SJSA1 (cell line): ENCODE data around the gene CLK2. TPM values are rescaled to one million over a fixed set of nuclear protein-coding genes. Genes with fewer than 3 reads are reported as not detected.

ENCODE experiments used
- DNase-seq, 2 experiments: peaks; one replicate each; pipeline ENCODE4 v3.0.0-alpha.2; 2015 to 2020; ENCODE audit warnings: low spot score in 2 of 2, low read depth in 1 of 2
- H3K27ac ChIP-seq: fragments of 250-450 bp; sonication (Bioruptor Pico); 2 replicates; pipeline ENCODE4 v1.5.1; 2020; ENCODE audit warnings: mild to moderate bottlenecking, moderate library complexity
- H3K27me3 ChIP-seq: fragments of 250-450 bp; sonication (Bioruptor Pico); replicated peaks from 2 replicates; pipeline ENCODE4 v1.5.1; 2020; ENCODE audit warnings: mild to moderate bottlenecking, moderate library complexity
- H3K36me3 ChIP-seq: fragments of 250-450 bp; sonication (Bioruptor Pico); 2 replicates; pipeline ENCODE4 v1.5.1; 2020; ENCODE audit warnings: mild to moderate bottlenecking
- H3K4me1 ChIP-seq: fragments of 250-450 bp; sonication (Bioruptor Pico); replicated peaks from 2 replicates; pipeline ENCODE4 v1.6.1; 2021; ENCODE audit warnings: mild to moderate bottlenecking
- H3K4me3 ChIP-seq: fragments of 250-450 bp; sonication (Bioruptor Pico); 2 replicates; pipeline ENCODE4 v1.5.1; 2020; ENCODE audit warnings: mild to moderate bottlenecking
- H3K9me3 ChIP-seq: fragments of 250-450 bp; sonication (Bioruptor Pico); replicated peaks from 2 replicates; pipeline ENCODE4 v1.5.1; 2020; ENCODE audit warnings: mild to moderate bottlenecking
- total RNA-seq: library from RNA; depleted of rRNA; stranded (reverse); fragments of >200 nt; shearing (Covaris generic); gene quantifications from 2 replicates; pipeline ENCODE4 v1.2.3, GENCODE V29; 2014

The CLK2 gene
- total RNA-seq, 1 experiment from 2014 or later: 13.7 TPM

DNA sequence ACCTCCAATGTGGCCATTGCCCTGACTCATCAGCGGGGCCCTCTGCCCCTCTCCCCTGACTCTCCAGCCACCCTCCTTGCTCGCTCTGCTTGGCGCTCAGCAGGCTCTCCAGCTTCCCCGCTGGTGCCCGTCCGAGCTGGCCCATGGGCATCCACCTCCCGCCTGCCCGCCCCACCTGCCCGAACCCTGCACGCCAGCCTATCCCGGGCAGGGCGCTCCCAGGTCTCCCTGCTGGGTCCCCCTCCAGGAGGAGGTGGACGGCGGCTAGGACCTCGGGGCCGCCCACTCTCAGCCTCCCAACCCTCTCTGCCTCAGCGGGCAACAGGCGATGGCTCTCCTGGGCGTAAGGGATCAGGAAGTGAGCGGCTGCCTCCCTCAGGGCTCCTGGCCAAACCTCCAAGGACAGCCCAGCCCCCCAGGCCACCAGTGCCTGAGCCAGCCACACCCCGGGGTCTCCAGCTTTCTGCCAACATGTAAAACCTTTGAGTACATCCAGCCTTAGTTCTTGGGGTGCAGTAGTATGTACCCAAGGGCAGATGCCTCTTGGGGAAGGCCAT, 14.8 kb upstream of the CLK2 start:
- Histone ChIP-seq H3K27ac (no peak overlapping the region), H3K36me3 (no peaks in the 10 kb centered on the region), H3K9me3 (no peaks in the 10 kb centered on the region), H3K4me1 (no peaks in the 10 kb centered on the region), H3K4me3 (no peak overlapping the region), H3K27me3 (peaks cover 4% of the 10 kb centered on the region; the same call in 1 of the 2 replicates)
- DNase-seq: no peak

DNA sequence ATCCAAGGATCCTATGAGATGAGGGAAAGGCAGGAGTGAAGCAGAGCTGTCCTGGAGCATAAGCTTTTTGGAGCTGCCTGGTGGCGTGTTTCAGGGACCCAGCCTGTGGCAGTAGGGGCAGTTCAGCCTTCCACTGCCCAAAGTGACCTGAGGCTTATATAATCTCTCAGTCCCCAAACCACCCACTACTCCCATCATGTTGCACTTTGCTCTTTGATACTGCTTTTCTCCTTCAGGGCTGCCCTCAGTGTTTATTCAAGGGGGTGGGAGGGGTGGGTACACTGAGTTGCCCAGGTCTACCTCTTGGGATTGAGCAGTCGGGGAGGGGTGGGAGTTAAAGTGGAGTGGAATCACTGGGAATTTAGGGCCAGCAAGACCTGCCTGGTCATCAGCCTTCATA, 13.2 kb upstream of the CLK2 start:
- no peak overlapping the region for H3K4me3 ChIP-seq
- H3K36me3 ChIP-seq: no peaks in the 10 kb centered on the region
- no peaks in the 10 kb centered on the region for H3K4me1 ChIP-seq
- H3K9me3 ChIP-seq: no peaks in the 10 kb centered on the region
- H3K27ac ChIP-seq: no peak overlapping the region
- H3K27me3 ChIP-seq: no peaks in the 10 kb centered on the region
- DNase-seq: no peak

DNA sequence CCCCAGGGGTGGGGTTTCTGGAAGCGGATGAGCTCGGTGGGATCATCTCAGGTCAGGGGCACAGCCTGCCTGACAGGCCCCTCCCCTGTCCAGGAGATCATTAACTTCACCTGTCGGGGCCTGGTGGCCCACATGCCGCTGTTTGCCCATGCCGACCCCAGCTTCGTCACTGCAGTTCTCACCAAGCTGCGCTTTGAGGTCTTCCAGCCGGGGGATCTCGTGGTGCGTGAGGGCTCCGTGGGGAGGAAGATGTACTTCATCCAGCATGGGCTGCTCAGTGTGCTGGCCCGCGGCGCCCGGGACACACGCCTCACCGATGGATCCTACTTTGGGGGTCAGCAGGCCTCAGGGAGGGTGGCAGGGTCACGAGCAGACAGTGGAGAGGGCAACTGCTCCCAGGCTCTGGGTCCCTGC, 12.3 kb upstream of the CLK2 start:
- Histone ChIP-seq H3K9me3 (no peaks in the 10 kb centered on the region), H3K27me3 (no peaks in the 10 kb centered on the region), H3K4me3 (no peak overlapping the region), H3K4me1 (no peaks in the 10 kb centered on the region), H3K36me3 (no peaks in the 10 kb centered on the region), H3K27ac (no peak overlapping the region)
- DNase-seq: no peak

DNA sequence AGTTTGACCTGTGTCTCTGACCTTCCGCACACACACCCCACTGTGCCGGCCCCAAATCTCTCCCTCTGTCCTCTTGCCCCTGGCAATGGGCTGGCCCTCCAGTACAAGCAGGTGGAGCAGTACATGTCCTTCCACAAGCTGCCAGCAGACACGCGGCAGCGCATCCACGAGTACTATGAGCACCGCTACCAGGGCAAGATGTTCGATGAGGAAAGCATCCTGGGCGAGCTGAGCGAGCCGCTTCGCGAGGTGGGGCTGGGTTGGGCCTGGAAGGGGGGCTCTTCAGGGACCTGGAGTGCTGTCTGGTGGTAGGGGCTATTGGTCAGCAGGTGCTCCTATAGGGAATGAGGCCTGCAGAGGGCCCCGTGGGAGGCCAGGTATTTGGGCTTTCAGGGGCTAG, 11.8 kb upstream of the CLK2 start:
- Histone ChIP-seq H3K4me1 (no peaks in the 10 kb centered on the region), H3K27me3 (no peaks in the 10 kb centered on the region), H3K4me3 (no peak overlapping the region), H3K27ac (no peak overlapping the region), H3K36me3 (no peaks in the 10 kb centered on the region), H3K9me3 (no peaks in the 10 kb centered on the region)
- no peak for DNase-seq

DNA sequence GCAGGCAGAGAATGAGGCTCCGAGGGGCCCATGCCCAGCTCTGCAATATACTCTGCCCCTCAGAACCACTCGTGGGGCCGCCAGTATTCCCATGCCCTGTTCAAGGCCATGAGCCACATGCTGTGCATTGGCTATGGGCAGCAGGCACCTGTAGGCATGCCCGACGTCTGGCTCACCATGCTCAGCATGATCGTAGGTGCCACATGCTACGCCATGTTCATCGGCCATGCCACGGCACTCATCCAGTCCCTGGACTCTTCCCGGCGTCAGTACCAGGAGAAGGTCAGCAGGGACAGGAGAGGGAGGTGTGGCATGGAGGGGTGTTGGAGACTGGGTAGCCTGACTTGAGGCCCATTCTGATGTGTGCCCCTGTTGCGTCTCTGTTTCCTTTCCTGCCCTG, 11.2 kb upstream of the CLK2 start:
- Histone ChIP-seq H3K27ac (no peak overlapping the region), H3K9me3 (no peaks in the 10 kb centered on the region), H3K36me3 (no peaks in the 10 kb centered on the region), H3K4me1 (peaks cover under 1% of the 10 kb centered on the region; the same call in 1 of the 2 replicates), H3K4me3 (no peak overlapping the region), H3K27me3 (no peaks in the 10 kb centered on the region)
- DNase-seq: no peak

DNA sequence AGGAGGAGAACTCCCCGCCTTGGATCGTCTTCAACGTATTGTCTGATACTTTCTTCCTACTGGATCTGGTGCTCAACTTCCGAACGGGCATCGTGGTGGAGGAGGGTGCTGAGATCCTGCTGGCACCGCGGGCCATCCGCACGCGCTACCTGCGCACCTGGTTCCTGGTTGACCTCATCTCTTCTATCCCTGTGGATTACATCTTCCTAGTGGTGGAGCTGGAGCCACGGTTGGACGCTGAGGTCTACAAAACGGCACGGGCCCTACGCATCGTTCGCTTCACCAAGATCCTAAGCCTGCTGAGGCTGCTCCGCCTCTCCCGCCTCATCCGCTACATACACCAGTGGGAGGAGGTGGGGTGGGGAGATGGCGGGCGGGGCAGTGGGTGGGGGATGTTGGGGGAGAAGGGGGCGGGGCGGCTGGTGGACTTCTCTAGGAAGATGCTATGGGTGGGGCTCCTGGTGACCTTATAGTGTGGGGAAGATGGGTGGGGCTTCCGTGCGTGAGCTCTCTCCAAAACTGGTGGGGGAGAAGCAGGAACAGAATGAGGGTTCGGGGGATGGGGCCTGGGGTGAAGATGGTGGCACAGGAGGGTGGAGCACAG, 9.3 kb upstream of the CLK2 start:
- Histone ChIP-seq H3K27ac (no peak overlapping the region), H3K36me3 (no peaks in the 10 kb centered on the region), H3K27me3 (no peaks in the 10 kb centered on the region), H3K9me3 (no peaks in the 10 kb centered on the region), H3K4me3 (no peak overlapping the region), H3K4me1 (peaks cover 17% of the 10 kb centered on the region)
- no peak for DNase-seq

DNA sequence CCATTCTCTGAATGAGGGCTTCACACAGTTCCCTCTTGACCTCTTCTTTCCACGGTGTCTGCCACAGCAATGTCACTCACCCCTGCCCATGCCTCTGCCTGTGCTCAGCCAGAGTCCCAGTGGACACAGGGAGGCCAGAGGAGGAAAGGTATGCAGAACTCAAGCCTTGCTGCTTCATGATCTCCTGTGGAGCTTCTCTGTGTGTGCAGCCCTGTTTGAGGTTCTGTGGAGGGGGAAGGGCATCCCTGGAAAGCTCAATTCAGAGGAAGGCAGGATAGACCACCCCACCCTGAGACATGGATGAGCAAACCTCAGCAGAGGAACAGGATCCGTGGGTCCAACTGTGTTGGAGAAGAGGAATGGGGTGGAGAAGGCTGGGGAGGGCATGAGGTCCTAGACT, 6.0 kb upstream of the CLK2 start:
- Histone ChIP-seq H3K36me3 (no peaks in the 10 kb centered on the region), H3K27me3 (no peaks in the 10 kb centered on the region), H3K9me3 (no peaks in the 10 kb centered on the region), H3K4me3 (no peak overlapping the region), H3K27ac (no peak overlapping the region), H3K4me1 (peaks cover 25% of the 10 kb centered on the region)
- no peak for DNase-seq

DNA sequence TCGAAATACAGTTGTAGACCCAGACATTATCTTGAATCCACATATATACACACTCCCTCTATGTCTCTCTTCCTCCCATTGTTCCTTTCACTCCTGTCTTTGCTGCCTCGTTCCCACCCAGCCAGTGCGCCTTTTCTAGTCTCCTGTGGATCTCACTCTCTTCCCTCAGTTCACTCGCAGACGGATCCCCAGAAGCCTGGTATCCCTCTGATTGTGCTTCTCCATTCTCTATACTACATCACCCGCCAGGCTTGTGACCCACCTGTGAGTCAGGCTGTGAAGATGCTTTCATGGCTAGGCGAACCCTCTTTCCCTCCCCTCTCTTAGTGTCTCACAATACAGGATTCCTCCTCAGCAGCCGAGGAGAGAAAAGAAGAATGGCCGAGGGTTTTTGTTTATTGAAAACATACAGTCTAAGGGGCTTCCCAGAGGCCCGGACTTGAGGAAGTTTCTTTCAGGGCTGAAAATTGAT, 5.4 kb upstream of the CLK2 start:
- DNase-seq: no peak

DNA sequence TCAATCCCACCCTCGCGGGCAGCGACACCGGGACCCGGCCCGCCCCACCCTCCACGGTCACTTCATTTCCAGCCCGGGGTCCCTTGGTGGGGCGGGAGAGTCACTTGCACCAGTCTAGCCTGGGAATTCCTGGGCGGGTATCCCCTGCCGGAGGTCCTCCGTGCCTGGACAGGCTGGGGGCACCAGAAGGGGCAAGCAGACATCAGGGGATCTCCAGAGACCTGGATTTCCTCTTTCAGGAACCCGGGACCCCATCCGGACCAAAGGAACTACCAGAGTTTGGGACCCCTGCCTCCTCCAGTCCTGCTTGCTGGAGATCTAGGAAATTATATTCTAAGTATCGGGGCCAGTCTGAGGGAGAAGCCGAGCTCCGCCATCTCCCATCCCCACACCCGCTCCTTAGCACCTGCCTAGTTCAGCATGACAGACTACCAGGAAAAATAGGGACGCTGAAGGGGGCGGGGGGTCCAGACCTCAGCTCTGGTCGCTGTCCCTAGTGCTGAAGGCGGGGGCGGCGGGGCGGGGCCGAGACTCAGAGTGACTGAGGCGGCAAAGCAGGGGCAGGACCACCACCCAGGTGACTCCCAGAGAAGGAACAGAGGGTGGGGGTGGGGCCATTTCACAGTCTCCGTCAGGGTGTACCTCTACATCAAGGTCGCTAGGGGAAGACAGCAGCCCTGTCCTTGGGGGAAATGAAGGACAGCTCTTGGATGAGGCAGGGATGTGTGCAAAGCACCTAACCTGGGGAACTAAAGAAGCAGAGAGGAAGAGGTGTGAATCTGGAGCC, 4.8 kb upstream of the CLK2 start:
- no peaks in the 10 kb centered on the region for H3K27me3 ChIP-seq
- H3K4me3 ChIP-seq: peak overlapping the region; percentile 60
- H3K4me1 ChIP-seq: peaks cover 31% of the 10 kb centered on the region
- no peak overlapping the region for H3K27ac ChIP-seq
- no peaks in the 10 kb centered on the region for H3K9me3 ChIP-seq
- H3K36me3 ChIP-seq: peaks cover under 1% of the 10 kb centered on the region; the same call in 1 of the 2 replicates
- peak in 1 of 2 experiments; percentile 25 for DNase-seq

More for the DNA sequence above, 5.4 kb upstream of the CLK2 start:
- Histone ChIP-seq H3K36me3 (no peaks in the 10 kb centered on the region), H3K9me3 (no peaks in the 10 kb centered on the region), H3K4me1 (peaks cover 28% of the 10 kb centered on the region), H3K27ac (no peak overlapping the region), H3K4me3 (no peak overlapping the region), H3K27me3 (no peaks in the 10 kb centered on the region)

DNA sequence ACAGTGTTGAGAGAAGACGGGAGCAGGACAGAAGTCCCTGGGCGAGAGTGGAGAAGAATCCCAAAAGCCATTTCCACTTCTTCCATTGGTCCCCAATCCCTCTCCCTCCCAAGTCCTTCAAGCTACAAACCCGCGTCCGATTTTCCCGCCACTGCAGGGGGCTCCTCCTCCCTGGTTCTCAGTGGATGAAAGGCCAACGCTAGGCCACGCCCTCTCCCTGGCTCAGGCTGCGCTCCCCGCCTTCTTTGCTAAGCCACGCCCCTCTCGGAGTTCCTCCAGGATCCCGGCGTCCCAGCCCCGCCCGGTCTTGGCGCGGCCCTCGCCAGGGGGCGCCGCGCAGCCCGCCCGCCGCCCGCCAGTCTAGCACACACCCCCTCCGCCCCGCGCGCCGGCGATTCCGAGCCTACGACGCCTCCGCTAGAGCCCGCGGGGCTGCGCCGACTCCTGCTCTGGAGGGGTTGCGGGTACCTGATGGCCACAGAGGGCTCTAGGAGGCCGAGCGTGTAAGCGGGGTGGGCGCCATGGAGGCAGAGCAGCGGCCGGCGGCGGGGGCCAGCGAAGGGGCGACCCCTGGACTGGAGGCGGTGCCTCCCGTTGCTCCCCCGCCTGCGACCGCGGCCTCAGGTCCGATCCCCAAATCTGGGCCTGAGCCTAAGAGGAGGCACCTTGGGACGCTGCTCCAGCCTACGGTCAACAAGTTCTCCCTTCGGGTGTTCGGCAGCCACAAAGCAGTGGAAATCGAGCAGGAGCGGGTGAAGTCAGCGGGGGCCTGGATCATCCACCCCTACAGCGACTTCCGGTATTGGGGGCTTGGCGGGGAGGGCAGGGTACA, 4.0 kb upstream of the CLK2 start, which contains the start of gene HCN3:
HCN3 (plus strand) TSS at position 394 of the 832 bp plus-strand sequence; CDS start at position 522, 128 bp downstream.
- peaks cover 7% of the 10 kb centered on the region for H3K36me3 ChIP-seq
- peaks cover 34% of the 10 kb centered on the region for H3K4me1 ChIP-seq
- H3K27ac ChIP-seq: no peak within 1 kb of the TSS
- H3K9me3 ChIP-seq: no peaks in the 10 kb centered on the region
- H3K4me3 ChIP-seq: peak within 1 kb of the TSS; percentile 60
- peak; percentile 94 to 98 for DNase-seq
- no peaks in the 10 kb centered on the region for H3K27me3 ChIP-seq

DNA sequence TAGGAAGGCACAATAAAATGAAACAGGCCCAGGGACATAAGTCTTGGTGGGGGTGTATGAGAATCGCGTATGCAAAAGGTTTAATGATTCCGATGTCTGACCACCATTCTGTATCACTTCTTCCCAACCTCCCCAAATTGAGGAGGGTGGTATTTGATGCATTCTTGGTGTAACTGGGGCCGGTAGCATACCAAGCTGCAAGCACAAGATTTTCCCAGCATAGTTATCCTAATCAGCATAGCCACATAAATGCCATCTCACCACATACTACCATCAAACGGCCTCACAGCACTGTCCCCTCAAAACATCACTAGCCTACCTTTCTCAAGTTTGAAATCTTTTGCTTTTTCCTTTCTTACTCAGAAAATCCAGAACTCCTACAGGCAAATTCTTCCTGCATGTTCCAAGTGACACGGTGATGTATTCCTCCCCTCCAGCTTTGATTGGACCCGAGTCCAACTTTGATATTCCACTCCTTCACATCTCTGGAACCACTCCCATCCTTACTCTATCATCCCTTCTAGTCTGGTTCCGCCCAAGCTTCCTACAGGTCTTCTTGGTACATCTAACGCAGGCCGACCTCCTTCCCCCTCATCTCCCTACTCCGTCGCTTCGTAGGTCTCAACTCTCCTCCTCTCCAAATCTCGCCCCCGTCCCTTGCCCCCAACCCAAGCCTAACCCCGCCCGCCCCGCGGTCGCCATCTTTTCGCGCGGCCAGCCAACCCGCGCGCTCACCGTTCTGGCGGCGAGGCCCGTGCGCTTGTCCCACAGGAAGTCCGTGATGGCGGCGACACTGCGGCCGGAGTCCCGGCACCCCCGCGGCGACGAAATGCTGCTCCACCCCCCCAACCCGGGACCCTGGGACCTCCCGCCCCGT, 600 bp downstream of the CLK2 start:
- Histone ChIP-seq H3K36me3 (peaks cover 51% of the 10 kb centered on the region), H3K4me1 (peaks cover 21% of the 10 kb centered on the region), H3K27me3 (no peaks in the 10 kb centered on the region), H3K4me3 (peak overlapping the region; percentile 58), H3K9me3 (no peaks in the 10 kb centered on the region), H3K27ac (peak overlapping the region; percentile 76)
- DNase-seq: peak; percentile 47 to 70

DNA sequence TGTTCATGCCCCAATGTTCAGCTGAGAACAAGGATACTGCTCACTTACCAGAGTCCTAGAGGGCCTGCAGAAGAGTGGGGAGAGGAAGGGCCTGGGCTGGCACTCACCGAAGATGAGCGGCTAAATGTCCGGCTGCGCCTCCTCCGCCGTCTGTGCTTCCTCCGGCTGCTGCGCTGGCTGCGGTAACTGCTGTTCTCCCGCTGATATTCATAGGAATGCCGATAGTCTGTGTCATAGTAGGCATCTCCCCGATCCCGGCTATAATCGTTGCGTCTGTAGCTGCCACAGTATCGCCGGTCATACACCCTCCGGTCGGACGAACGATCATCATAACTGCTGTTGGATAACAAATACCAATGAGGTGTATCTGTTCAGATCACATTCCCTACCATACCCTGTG, 3.9 kb downstream of the CLK2 start:
- Histone ChIP-seq H3K4me1 (peaks cover 13% of the 10 kb centered on the region), H3K9me3 (no peaks in the 10 kb centered on the region), H3K4me3 (no peak overlapping the region), H3K27ac (no peak overlapping the region), H3K36me3 (peaks cover 82% of the 10 kb centered on the region), H3K27me3 (no peaks in the 10 kb centered on the region)
- DNase-seq: no peak

DNA sequence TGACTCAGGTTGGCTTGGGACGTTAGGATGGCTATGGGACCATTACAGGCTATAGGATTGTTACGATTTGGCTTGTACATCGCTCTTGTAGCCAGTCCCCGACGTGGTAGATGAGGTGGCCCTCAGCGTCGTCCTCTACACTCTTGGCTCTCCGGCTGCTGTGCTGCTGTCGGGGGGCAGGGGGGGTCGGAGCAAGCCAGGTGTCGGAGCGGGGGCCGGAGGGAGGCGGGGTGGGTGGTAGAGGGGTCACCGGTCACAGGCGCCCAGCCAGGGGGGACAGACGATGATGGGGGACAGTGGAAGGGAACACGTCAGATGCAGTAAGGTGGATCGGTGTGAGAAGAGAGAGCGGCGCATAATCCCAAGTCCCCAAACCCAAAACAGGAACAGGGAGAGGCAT, 4.7 kb downstream of the CLK2 start:
- Histone ChIP-seq H3K36me3 (peaks cover 90% of the 10 kb centered on the region), H3K27ac (no peak overlapping the region), H3K4me3 (no peak overlapping the region), H3K9me3 (no peaks in the 10 kb centered on the region), H3K27me3 (no peaks in the 10 kb centered on the region), H3K4me1 (peaks cover 9% of the 10 kb centered on the region)
- no peak for DNase-seq
